Measurements from ENCODE around the gene PLXNA2.

DNA sequence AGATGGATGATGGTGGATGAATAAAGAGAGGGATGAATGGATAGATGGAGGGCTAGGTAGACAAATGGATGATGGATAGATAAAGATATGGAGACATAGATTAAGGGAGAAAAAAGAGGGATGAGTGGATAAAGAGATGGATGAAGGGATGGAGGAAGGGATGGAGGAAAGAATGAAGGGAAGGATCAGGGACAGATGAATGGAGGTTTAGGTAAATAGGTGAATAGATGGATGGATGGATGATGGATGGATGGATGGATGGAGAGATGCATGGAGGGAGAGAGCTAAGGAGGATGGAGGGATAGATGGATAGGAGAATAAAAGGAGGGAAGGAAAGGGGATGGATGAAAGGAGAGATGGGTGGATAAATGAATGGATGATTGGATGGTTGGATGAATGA lies 28.8 kb downstream of the PLXNA2 start:
- TF ChIP-seq CTCF (conservative IDR thresholded peaks at IDR 0.05; ENCODE audit: low read length) (no peak), EZH2phosphoT487 (IDR thresholded peaks at IDR 0.05; ENCODE audit: borderline replicate concordance, low read depth, low read length) (no peak)

Data from OCI-LY7 (cell line).